Islet precursor cell (in vitro differentiated cells): ENCODE results near the gene TMEM161B.
"Not testable (repeated sequence)": the region's sequence is repeated elsewhere in the genome, so short reads cannot be mapped to it uniquely, and the experiment has no call there.

Source experiments
- DNase-seq: peaks from one replicate; pipeline ENCODE4 v3.0.0-alpha.2; 2018

TMEM161B gene

DNA sequence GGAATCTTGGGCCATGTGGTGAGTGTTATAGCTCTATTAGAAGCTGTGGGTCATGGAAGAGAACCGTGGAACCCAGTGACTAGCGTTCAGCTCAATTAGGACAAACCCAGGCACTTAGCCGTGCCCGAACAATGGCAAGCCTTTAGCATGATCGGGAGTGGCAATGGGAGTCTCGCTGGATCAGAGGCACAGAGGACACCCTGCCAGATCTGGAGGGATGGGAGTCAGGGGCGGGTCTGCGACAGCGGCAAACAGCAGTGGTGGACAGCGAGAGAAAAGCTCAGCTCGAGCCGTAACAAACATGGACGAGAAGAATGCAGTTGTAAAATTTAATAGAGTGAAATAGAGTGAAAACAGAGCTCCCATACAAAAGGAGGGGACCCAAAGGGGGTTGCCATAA lies 91.2 kb downstream of the TMEM161B start:
- DNase-seq = not testable (repeated sequence)

GRCh38 chr5:88172847-88173758 lies 95.5 kb downstream of the TMEM161B start:
- peak; percentile 49 for DNase-seq

GRCh38 chr5:88159591-88159990 lies 109.1 kb downstream of the TMEM161B start:
- DNase-seq = no peak

- no peak for DNase-seq
Observed at GRCh38 chr5:88158056-88158455, 110.6 kb downstream of the TMEM161B start.

DNA sequence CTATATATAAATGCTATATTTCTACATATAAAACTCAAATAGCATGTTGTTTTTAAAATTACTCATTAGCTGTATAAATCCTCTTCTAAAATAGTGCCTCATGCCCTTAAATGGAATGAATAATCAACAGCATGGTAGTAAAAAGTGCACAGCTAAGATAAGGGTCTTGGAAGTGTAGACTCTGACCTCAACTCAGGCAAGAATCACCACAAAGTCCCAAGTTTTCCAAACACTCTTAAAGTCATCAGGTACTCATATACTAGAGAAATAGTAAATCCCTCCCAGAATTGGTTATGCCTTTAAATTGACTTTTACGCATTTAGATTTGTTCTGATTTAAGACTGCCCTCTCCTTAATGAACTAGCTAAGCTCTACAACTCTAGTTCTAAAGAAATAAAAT lies 113.8 kb downstream of the TMEM161B start:
- no peak for DNase-seq

DNA sequence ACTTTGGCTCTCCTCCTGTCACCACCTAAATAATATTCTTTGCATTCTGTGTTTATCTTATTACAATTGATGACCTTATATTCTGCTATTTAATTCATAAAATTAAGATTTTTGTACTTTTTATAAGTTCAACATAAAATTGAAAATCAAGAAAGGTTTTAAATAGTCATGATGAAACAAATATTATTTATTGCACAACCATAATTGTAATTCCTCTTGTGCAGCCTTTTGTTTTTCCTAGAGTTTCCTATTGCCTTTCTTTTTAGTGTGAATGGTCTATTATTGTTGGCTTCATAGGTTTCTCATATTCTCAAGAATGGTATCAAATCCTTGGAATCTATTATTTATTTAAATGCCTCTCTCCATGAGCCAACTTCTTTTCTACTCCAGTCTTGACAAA lies 117.9 kb downstream of the TMEM161B start:
- no peak for DNase-seq

DNA sequence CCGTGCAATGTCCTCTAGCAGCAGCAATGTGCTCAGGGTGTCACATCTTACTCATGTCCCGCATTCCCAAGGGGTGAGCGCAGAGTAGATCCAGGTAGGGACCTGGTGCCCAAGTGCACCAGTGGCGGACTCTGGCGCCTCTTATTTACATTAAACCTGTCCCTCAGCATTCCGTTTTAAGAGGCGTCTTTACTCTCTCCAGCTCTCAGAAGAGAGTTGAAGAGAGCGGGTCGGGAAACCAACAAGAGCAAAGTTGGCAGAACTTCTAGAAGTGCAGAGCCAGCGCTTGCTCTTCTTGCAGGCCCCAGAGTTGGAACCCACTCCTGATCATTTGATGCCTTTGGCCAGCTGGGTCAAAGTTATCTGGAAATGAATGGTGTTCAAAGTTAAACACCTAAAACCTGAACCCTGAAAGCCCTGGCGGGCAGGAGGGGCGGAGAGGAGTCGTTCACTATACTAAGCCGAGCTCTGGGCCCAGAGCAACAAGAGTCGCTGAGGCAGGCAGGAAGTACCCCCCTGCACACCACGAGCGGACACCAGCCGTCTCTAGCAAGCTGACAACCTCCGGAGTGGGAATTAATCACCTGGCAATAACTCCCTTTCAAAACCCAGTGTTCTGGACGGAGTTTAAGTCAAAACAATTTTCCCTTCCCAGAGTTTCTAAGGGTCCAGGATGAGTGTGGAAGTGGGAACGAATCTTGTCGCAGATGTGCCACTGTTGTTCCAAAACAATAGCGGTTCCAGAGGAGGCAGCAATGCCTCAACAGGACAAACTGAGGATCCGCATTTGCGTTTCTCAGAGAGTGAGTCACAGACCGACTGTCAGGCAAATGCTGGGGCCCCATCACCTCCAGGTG lies 122.8 kb downstream of the TMEM161B start:
- peak; percentile 85 for DNase-seq

GRCh38 chr5:88145221-88145610 lies 123.4 kb downstream of the TMEM161B start:
- DNase-seq = no peak
